PC-3 (cell line): ENCODE measurements around the gene HIPK2. TPM values are rescaled to one million over a fixed set of nuclear protein-coding genes. Genes with fewer than 3 reads are reported as not detected.

Experiments
- ATAC-seq: fragments of 200-7000 bp; cut with Tn5 transposase; 2 replicates; pipeline ENCODE4 v1.9.1; 2020; ENCODE audit warnings: mild to moderate bottlenecking, moderate library complexity
- BruUV-seq: library from RNA; stranded (reverse); fragments of 400-500 nt; replicated peaks from 2 replicates; lab custom pipeline; 2021; lab: Mats Ljungman, UMichigan
- CTCF ChIA-PET: fragments of 300-600 bp; sonication (Branson Sonifier 250); formaldehyde crosslinking; loops from one replicate; lab custom pipeline; 2022; ENCODE audit warnings: antibody characterized with exemption; lab: Charles Lee
- POLR2A ChIA-PET: fragments of 300-600 bp; sonication (Branson Sonifier 250); formaldehyde crosslinking; loops from one replicate; lab custom pipeline; 2022; ENCODE audit warnings: antibody characterized with exemption; ENCODE audit not compliant: unreplicated experiment; lab: Charles Lee
- DNase-seq: peaks from one replicate; pipeline ENCODE4 v3.0.0-alpha.2; 2015
- H2AFZ ChIP-seq: fragments of 300-600 bp; sonication (generic); 2 replicates; pipeline ENCODE4 v1.6.0; 2016; ENCODE audit warnings: antibody characterized with exemption, low read length
- H3F3A ChIP-seq: fragments of 300-600 bp; sonication (generic); one replicate; pipeline ENCODE4 v1.6.0; 2017; ENCODE audit warnings: antibody characterized with exemption, low read length, control low read depth, mild to moderate bottlenecking; ENCODE audit not compliant: unreplicated experiment
- H3K27ac ChIP-seq: fragments of 300-600 bp; sonication (generic); 2 replicates; pipeline ENCODE4 v1.5.1; 2016; ENCODE audit warnings: mild to moderate bottlenecking, low read length
- H3K27me3 ChIP-seq: fragments of 300-600 bp; sonication (generic); 2 replicates; pipeline ENCODE4 v1.6.1; 2016; ENCODE audit warnings: low read length, mixed read lengths
- H3K36me3 ChIP-seq: fragments of 300-600 bp; sonication (generic); 2 replicates; pipeline ENCODE4 v1.6.1; 2016; ENCODE audit warnings: low read depth, mixed run types, low read length, mixed read lengths
- H3K4me1 ChIP-seq: fragments of 300-600 bp; sonication (generic); 2 replicates; pipeline ENCODE4 v1.5.1; 2016; ENCODE audit warnings: low read length; ENCODE audit not compliant: insufficient read depth
- H3K4me2 ChIP-seq: fragments of 300-600 bp; sonication (generic); 2 replicates; pipeline ENCODE4 v1.6.0; 2016; ENCODE audit warnings: low read length
- H3K4me3 ChIP-seq: fragments of 300-600 bp; sonication (generic); 2 replicates; pipeline ENCODE4 v1.5.1; 2016; ENCODE audit warnings: mild to moderate bottlenecking, low read length, mixed read lengths
- H3K79me2 ChIP-seq: fragments of 300-600 bp; sonication (generic); 2 replicates; pipeline ENCODE4 v1.6.1; 2017; ENCODE audit warnings: low read length, mixed read lengths
- H3K9ac ChIP-seq: fragments of 300-600 bp; sonication (generic); 2 replicates; pipeline ENCODE4 v1.6.0; 2016; ENCODE audit warnings: mild to moderate bottlenecking, low read length
- H3K9me2 ChIP-seq: fragments of 300-600 bp; sonication (generic); replicated peaks from 2 replicates; pipeline ENCODE4 v1.6.1; 2016; ENCODE audit warnings: mixed run types, low read length, mixed read lengths
- H3K9me3 ChIP-seq: fragments of 300-600 bp; sonication (generic); 2 replicates; pipeline ENCODE4 v1.6.1; 2016; ENCODE audit warnings: low read length, mixed read lengths
- H4K20me1 ChIP-seq: fragments of 300-600 bp; sonication (generic); 2 replicates; pipeline ENCODE4 v1.6.1; 2016; ENCODE audit warnings: low read length, mixed read lengths
- EZH2 ChIP-seq: fragments of 300-600 bp; sonication (generic); IDR thresholded peaks from one replicate; pipeline ENCODE4 v1.6.1; 2017; ENCODE audit warnings: antibody characterized with exemption, mild to moderate bottlenecking, low read length; ENCODE audit not compliant: unreplicated experiment
- EZH2phosphoT487 ChIP-seq: fragments of 300-600 bp; sonication (generic); IDR thresholded peaks from 2 replicates; pipeline ENCODE4 v1.6.1; 2018; ENCODE audit warnings: mild to moderate bottlenecking, antibody characterized with exemption, low read length, borderline replicate concordance
- intact Hi-C: fragments of 100-400 bp; cut with micrococcal nuclease; formaldehyde crosslinking; loops from 2 replicates; pipeline ENCODE4 v1.9.0; 2023
- total RNA-seq: library from RNA; depleted of rRNA; stranded (reverse); fragments of >200 nt; gene quantifications from 2 replicates; pipeline ENCODE4 v1.2.3, GENCODE V29; 2014
- TF ChIP-seq, protein P1 (sequence below): fragments of 300-600 bp; sonication (generic); conservative IDR thresholded peaks from 2 replicates; pipeline ENCODE4 v1.5.1; 2017; ENCODE audit warnings: antibody characterized with exemption, low read depth, mild to moderate bottlenecking, low read length

HIPK2 gene
- total RNA-seq, 1 experiment from 2014 or later: 38.1 TPM

DNA sequence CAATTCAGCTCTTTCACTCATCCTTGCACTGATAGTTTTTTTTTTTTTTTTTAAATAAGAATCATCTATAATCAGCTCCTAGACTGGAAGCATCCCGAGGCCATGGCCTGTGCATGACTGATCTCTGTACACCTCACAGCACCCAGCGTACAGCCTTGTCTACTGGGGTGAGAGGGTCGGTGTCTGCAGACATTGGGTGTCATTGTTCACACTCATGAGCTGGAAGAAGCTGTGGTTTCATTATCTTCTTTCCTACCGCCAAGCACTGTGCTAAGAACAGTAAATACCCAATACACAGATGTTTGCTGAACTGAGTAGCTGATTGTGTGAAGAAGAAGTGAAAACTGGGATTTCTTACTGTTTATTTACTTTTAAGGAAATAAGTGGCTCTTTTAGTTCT, 130.7 kb downstream of the HIPK2 start:
- peaks cover 33% of the 10 kb centered on the region; the same call in 1 of the 2 replicates for H3K36me3 ChIP-seq
- no peak for TF ChIP-seq EZH2phosphoT487
- ChIA-PET CTCF (interaction anchor here (0.5 to 1.7 kb wide), 7 partner anchors 13 to 1322 kb away, joined by 3 to 8 read pairs (median 3); no protein-coding TSS in a partner anchor), POLR2A (interaction anchor here (0.6 to 1.2 kb wide), 2 partner anchors 34 to 85 kb away, joined by 3 to 4 read pairs; no protein-coding TSS in a partner anchor)
- H3K27me3 ChIP-seq: no peaks in the 10 kb centered on the region
- peak overlapping the region; percentile 8; the same call in 1 of the 2 replicates for H3K9ac ChIP-seq
- ATAC-seq (no peak), DNase-seq (no peak)
- no peak overlapping the region for H3K4me3 ChIP-seq
- no peaks in the 10 kb centered on the region for H4K20me1 ChIP-seq
- H3K9me2 ChIP-seq: no peaks in the 10 kb centered on the region
- H3K4me1 ChIP-seq: peaks cover 30% of the 10 kb centered on the region
- H2AFZ ChIP-seq: no peak overlapping the region
- no TSS peak for BruUV-seq
- peak overlapping the region; percentile 51 for H3K27ac ChIP-seq
- H3F3A ChIP-seq: no peaks in the 10 kb centered on the region
- H3K9me3 ChIP-seq: no peaks in the 10 kb centered on the region
- intact Hi-C loops: loop anchor here (2.0 kb wide), 2 partner anchors 26 to 86 kb away; no protein-coding TSS in a partner anchor
- no peak overlapping the region for H3K4me2 ChIP-seq
- peaks cover 90% of the 10 kb centered on the region for H3K79me2 ChIP-seq

DNA sequence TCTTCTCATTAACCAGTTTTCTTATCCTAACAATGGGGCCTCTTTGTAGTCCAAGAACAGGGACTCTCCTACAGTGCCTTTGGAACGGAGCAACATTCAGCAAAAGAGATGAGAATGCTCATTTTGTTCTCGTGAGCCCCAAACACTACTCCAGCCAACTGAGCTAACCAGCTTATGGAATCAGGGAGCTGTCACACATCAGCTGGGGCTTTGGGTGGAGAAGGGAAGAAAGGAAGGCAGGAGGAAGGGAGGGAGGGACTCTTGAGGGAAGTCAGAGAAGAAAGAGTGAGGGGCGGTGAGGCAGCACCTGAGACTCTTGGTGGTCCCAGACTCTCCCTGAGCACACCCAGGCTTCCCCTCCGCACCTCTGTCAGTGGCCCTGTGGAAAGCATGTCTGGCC, 131.2 kb downstream of the HIPK2 start:
- no peak for DNase-seq
- peaks cover 90% of the 10 kb centered on the region for H3K79me2 ChIP-seq
- no peaks in the 10 kb centered on the region for H3F3A ChIP-seq
- H2AFZ ChIP-seq: no peak overlapping the region
- no peak overlapping the region for H3K4me3 ChIP-seq
- intact Hi-C loops: loop anchor here (1.0 to 2.0 kb wide), 4 partner anchors 26 to 356 kb away; no protein-coding TSS in a partner anchor
- ATAC-seq: peak; percentile 4; the same call in 1 of the 2 replicates
- ChIA-PET CTCF (interaction anchor here (0.6 to 1.7 kb wide), 7 partner anchors 13 to 1322 kb away, joined by 3 to 10 read pairs (median 6); no protein-coding TSS in a partner anchor), POLR2A (interaction anchor here (0.6 to 1.2 kb wide), 3 partner anchors 26 to 85 kb away, joined by 3 to 5 read pairs (median 4); no protein-coding TSS in a partner anchor)
- no peaks in the 10 kb centered on the region for H3K27me3 ChIP-seq
- H3K27ac ChIP-seq: peak overlapping the region; percentile 51
- H4K20me1 ChIP-seq: no peaks in the 10 kb centered on the region
- H3K9me2 ChIP-seq: no peaks in the 10 kb centered on the region
- no peaks in the 10 kb centered on the region for H3K9me3 ChIP-seq
- H3K4me1 ChIP-seq: peaks cover 25% of the 10 kb centered on the region
- BruUV-seq: no TSS peak
- TF ChIP-seq, protein P1, sequence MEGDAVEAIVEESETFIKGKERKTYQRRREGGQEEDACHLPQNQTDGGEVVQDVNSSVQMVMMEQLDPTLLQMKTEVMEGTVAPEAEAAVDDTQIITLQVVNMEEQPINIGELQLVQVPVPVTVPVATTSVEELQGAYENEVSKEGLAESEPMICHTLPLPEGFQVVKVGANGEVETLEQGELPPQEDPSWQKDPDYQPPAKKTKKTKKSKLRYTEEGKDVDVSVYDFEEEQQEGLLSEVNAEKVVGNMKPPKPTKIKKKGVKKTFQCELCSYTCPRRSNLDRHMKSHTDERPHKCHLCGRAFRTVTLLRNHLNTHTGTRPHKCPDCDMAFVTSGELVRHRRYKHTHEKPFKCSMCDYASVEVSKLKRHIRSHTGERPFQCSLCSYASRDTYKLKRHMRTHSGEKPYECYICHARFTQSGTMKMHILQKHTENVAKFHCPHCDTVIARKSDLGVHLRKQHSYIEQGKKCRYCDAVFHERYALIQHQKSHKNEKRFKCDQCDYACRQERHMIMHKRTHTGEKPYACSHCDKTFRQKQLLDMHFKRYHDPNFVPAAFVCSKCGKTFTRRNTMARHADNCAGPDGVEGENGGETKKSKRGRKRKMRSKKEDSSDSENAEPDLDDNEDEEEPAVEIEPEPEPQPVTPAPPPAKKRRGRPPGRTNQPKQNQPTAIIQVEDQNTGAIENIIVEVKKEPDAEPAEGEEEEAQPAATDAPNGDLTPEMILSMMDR: no peak
- TF ChIP-seq EZH2 (no peak), EZH2phosphoT487 (no peak)
- H3K9ac ChIP-seq: peak overlapping the region; percentile 29; the same call in 1 of the 2 replicates
- H3K36me3 ChIP-seq: peaks cover 39% of the 10 kb centered on the region
- H3K4me2 ChIP-seq: no peak overlapping the region

DNA sequence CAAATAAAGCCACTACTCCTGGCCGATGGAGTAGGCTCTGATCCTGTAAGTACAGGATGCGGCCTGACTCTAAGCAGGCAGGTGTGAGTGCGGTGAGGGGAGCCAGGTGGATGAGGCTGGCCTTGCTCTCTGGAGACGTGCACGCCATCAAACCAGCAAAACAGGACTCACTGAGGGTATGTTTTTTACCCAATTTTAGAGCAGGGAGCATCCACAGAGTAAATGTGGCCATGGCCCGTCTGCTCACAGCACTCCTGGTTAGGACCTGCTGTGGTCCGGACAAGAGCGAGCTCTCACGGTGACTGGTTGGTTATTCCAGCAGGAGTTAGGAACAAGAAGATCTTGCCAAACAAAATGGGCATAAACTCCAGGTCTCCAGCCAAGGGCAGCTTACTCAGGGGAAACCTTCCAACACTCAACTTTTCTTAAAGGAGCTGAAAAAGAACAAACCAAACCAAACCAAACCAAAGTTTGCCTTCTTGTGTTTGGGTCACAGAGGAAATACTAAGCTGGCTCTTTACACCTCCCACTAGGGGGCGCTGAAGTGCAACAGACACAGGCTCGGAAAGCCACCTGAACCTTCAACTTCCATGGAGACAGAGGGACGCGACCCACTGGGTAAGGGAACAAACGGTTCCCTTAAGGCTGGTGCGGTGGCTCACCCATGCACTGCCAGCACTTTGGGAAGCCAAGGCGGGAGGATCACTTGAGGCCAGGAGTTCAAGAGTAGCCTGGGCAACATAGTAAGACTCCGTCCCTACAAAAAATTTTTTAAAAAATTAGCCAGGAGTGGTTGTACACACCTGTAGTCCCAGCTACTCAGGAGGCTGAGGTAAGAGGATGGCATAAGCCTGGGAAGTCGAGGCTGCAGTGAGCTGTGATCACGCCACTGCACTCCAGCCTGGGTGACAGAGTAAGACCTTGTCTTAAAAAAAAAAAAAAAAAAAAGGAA, 131.9 kb downstream of the HIPK2 start:
- Histone ChIP-seq H3K9me3 (no peaks in the 10 kb centered on the region), H4K20me1 (no peaks in the 10 kb centered on the region), H3K4me1 (peaks cover 17% of the 10 kb centered on the region; the same call in 1 of the 2 replicates), H3F3A (no peaks in the 10 kb centered on the region), H3K4me2 (no peak overlapping the region), H3K27ac (peak overlapping the region; percentile 51), H3K9ac (peak overlapping the region; percentile 29; the same call in 1 of the 2 replicates), H3K36me3 (peaks cover 41% of the 10 kb centered on the region), H3K4me3 (no peak overlapping the region), H3K9me2 (no peaks in the 10 kb centered on the region), H3K79me2 (peaks cover 88% of the 10 kb centered on the region), H2AFZ (no peak overlapping the region), H3K27me3 (no peaks in the 10 kb centered on the region)
- CTCF ChIA-PET: interaction anchor here (0.6 to 1.7 kb wide), 8 partner anchors 14 to 1321 kb away, joined by 3 to 10 read pairs (median 6); no protein-coding TSS in a partner anchor
- ATAC-seq (peak; percentile 67), DNase-seq (peak; percentile 81)
- intact Hi-C loops: loop anchor here (1.0 to 2.0 kb wide), 4 partner anchors 27 to 356 kb away; no protein-coding TSS in a partner anchor
- TF ChIP-seq, protein P1: peak; percentile 88
- no peak for TF ChIP-seq EZH2
- BruUV-seq: no TSS peak
- POLR2A ChIA-PET: interaction anchor here (0.5 to 0.7 kb wide), 4 partner anchors 14 to 128 kb away, joined by 4 to 6 read pairs (median 5); no protein-coding TSS in a partner anchor
